ENCODE measurements around the gene SNAPC1.

Gene SNAPC1

DNA sequence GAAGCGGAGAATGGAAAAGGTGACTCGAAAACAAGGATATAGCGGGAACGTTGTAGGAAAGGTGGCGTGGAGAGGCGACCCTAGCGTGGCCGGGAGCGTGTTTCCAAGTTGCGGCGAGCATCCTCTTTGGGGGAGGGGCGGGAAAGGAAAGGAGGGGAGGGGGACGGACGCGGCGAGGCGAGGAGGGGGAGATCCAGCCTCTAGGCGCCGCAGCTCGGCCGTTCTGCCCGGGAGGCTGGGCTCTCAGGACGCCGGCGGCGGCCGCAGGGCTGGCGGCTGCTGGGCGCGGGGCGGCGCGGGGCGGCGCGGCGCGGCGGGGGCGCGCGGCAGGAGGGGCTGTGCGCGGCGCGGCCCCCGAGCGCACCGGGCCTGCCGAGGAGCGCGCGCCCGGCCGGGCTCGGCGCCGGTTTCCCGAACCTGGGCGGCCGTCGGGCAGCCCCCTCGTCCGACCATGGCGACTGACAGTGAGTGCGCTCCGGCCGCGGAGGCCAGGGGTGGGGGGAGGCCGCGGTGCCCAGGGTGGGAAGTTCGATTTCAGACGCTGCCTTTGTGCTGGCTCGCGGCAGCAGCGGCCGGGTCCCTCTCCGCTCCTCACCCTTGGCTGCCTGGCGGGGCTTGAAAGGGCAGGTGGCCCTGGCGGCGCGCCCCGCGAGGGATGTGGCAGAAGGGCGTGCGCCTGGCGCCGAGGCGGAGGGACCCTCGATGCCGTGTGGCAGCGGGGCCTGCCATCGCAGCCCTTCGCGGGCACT lies 50.3 kb downstream of the SNAPC1 start, which contains the start of gene SYT16:
Gene SYT16, plus strand, starts transcription at position 357 of the 749 bp plus-strand sequence.
- DNase-seq, result peak; percentile 21

DNA sequence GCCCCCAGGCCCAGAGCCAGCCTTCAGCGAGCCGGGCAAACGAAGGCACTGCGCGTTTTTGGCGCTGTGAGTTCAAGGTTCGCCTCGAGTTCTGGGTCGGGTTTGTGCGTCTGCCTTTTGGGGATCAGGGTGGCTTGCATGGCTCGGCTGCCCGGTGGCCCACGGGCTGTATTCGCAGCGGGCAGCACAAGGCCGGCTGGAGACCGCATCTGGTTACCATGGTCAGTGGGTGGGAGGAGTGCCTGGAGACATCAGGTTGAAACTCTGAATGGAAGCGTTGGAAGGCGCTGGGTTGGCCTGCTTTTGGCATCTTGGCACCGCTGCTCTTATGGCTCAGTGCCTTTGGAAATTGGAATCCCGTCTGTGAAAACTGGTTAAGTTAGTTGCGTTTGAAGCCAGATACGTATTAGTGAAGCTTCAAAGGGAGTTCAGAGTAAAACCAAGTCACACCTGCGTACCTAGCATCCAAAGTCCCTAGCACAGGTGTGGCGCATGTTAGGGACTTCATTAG lies 50.9 kb downstream of the SNAPC1 start:
- no peak for DNase-seq

GRCh38 chr14:61822458-61822857 lies 60.2 kb downstream of the SNAPC1 start:
- no peak for DNase-seq

- no peak for DNase-seq
These were observed 70.6 kb downstream of the SNAPC1 start for GRCh38 chr14:61832783-61833182.

- no peak for DNase-seq
These were observed 74.0 kb downstream of the SNAPC1 start for GRCh38 chr14:61836184-61836583.

DNA sequence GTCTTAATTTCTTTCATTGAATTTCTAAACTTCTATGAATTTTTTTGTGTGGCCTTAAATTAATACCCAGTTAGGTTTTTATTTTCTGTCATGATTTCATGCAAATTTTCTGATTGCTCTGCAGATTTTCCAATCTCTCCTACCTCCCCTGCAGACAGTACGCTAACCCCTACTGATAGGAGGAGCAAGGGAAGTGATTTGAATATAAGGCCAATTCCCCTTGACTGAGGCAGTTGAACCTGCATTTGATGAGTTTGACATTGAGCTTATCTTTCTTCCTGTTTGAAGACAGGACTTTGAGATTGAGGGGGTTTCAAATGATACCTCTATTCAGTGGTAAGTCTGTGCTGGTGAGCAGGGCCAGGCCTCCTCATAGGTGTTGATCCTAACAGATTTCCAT lies 74.6 kb downstream of the SNAPC1 start:
- no peak for DNase-seq

DNA sequence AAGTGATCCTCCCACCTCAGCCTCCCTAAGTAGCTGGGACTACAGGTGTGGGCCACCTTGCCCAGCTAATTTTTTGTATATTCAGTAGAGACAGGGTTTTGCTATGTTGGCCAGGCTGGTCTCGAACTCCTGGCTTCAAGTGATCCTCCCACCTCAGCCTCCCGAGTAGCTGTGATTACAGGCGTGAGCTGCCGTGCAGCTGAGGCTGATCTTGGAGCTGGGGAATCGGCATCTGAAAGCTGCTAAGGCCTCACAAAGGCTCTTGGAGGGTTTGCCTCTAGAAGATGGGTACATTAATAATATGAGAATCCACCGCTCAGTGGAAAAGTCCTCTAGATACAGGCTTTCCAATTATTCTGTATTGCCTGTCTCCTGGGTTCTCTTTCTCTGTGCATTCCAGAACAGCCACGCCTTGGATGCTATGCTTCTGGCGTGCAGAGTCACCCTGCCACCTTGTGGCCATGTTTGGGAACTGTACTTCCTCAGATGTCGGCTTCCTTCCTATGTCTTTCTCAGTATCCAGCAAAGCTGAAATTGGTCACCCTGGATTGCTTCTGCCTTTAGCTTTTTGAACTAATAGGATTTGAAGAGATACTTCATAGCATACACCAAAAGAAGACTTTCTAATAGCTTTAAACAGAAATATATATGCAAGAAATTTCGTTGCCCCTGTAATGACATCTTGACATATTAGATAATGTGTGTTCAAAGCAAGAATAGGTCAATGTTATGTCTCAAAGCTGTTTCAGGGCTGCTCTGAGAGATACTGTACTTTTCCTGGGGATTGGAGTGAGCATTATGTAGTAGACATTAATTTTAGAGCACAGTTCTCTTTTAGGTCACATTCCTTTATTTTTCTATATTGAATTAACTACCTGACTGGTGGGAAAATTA lies 75.4 kb downstream of the SNAPC1 start:
- DNase-seq, result peak; percentile 84

DNA sequence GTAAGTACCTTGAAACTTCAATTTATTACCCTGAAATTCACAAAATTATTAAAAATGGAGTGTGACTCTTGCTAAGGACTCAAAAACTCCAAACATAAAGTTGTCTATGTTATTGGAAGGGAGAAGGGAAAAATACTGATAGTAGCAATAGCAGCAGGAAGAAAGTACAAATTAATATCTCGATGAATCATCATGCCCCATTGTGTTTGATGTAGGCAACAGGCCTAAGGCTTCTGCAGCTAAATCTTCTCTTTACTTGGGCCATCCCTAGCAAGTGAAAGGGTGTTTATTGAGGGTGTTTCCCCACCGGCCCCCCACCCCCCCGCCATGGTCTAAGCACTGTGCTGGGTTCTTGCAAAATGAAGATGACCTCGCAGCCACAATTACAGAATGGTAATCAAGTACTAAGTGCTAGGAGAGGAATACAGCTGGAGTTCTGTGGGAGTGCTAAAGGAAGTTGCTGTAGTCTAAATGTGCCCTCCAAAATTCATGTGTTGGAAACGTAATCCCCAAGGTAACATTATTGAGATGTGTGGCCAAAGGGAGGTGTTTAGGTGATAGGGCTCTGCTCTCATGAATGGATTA lies 76.5 kb downstream of the SNAPC1 start:
- DNase-seq, result no peak

- DNase-seq, result no peak
These were observed 77.3 kb downstream of the SNAPC1 start for GRCh38 chr14:61839507-61839906.

GRCh38 chr14:61841145-61841544 lies 78.9 kb downstream of the SNAPC1 start:
- peak; percentile 21 for DNase-seq
